ENCODE data around the gene ATP8B3. TPM values are rescaled to one million over a fixed set of nuclear protein-coding genes. Genes with fewer than 3 reads are reported as not detected.

ATP8B3 gene
- total RNA-seq, 2 donors from 2014 or later = 4.6 to 6.0 TPM

DNA sequence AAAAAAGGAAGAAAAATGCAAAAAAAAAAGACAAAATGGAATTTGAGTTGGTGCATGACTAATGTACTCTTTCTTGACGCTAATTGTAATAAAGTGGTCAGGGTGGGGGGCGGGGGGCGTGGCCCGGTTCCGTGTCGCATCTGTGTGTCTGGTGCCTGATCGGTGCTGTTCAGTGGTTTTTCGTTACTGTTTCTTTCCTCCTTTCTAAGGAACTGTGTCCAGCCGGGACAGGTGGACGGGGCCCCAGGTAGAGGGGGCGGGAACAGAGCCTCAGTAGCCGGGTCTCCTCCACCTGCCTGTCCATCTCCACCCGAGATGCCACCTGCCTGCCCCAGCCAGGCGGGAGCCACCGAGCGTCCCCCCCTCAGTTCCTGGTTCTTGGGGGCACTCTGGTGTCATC, 32.5 kb downstream of the ATP8B3 start:
- Mint-ChIP-seq H3K4me1 (peaks cover 5% of the 10 kb centered on the region), H3K27me3 (peaks cover 58% of the 10 kb centered on the region), H3K36me3 (ENCODE audit: low read depth) (peaks cover 6% of the 10 kb centered on the region), H3K27ac (no peak overlapping the region), H3K4me3 (no peak overlapping the region)
- DNase-seq (no peak), ATAC-seq (no peak)
- peaks cover 6% of the 10 kb centered on the region for H3K9me3 ChIP-seq (ENCODE audit: control insufficient read depth, low read length, poor library complexity, severe bottlenecking)

DNA sequence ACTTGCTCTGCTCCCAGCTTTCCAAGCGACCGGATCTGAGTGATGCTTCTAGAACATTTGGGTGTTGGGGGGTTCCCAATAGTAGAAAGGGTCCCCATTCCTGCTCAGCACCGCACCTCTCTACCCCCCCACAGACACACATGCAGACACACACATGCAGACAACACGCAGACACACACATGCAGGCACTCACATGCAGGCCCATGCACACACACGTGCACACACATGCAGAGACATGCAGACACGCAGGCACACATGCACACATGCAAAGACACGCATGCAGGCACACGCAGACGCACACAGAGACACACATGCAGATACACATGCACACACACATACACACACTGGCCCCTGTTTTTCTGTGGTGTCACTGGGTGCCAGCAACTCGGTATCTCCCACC, 34.9 kb downstream of the ATP8B3 start:
- ATAC-seq = no peak
- no peak overlapping the region for H3K27ac Mint-ChIP-seq
- no peak for DNase-seq
- H3K36me3 Mint-ChIP-seq (ENCODE audit: low read depth) = peaks cover 8% of the 10 kb centered on the region
- H3K9me3 ChIP-seq (ENCODE audit: control insufficient read depth, low read length, poor library complexity, severe bottlenecking) = peaks cover 6% of the 10 kb centered on the region
- H3K4me1 Mint-ChIP-seq = peaks cover 5% of the 10 kb centered on the region
- peaks cover 60% of the 10 kb centered on the region for H3K27me3 Mint-ChIP-seq
- H3K4me3 Mint-ChIP-seq = no peak overlapping the region

DNA sequence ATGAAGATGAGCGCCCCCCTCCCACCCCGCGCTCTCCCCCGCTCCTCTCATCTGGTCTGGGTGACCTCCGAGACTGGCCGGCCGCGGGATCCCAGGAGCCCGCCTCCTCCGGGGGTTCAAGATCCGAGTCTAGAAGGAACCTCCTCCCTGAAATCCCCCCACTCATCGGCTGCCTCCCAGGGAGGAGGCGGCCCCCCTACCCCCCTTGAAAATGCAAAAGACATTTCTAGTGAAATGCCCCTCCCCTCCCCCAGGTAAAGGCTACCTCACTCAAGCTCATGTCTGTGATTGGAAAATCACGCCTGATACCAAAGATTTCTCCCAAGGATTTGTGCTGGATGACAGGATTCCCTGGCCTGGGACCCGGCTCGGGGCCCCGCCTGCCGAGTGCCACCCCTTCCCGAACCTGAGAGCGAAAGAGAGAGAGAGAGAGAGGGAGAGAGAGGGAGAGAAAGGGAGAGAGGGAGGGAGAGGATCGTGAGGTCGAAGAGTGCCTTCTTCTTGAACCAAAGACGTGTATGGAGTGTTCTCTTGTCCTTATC, 35.4 kb downstream of the ATP8B3 start:
- H3K9me3 ChIP-seq (ENCODE audit: control insufficient read depth, low read length, poor library complexity, severe bottlenecking) = peaks cover 1% of the 10 kb centered on the region
- DNase-seq (no peak), ATAC-seq (no peak)
- H3K27ac Mint-ChIP-seq = no peak overlapping the region
- H3K4me1 Mint-ChIP-seq = peaks cover 5% of the 10 kb centered on the region
- peaks cover 8% of the 10 kb centered on the region for H3K36me3 Mint-ChIP-seq (ENCODE audit: low read depth)
- no peak overlapping the region for H3K4me3 Mint-ChIP-seq
- peaks cover 60% of the 10 kb centered on the region for H3K27me3 Mint-ChIP-seq

DNA sequence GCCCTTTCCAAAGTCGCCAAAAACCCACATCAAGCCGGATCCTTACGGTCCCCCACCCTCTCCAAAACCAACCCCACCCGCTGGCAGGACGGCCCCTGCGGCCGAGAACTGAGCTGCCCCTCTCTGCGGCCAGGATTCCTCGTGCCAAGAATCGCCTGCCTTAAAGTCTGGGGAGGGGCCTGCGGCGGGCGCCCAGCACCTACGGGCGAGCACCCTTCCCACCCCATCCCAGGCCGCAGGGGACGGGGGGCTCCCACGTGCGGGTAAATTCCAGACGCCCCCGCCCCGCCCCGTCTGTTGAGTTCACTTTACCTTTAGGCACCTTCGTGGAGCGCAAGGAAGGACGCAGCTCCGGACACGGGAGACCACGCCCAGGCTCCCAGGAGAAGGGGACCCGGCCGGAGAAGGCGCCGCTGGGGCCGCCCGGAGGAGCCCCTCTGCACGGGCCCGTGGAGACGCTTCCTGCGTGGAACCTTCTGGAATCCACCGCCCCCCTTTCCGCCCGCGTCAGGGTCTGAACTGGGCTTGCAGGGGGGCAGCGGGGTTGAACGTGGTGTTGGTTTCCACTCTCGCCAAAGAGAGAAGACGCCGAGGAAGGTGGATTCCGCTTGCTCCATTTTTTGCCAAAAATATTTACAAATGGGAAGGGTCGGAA, 36.0 kb downstream of the ATP8B3 start:
- Mint-ChIP-seq H3K4me1 (peaks cover 5% of the 10 kb centered on the region), H3K36me3 (ENCODE audit: low read depth) (peaks cover 8% of the 10 kb centered on the region), H3K27ac (no peak overlapping the region), H3K27me3 (peaks cover 58% of the 10 kb centered on the region), H3K4me3 (no peak overlapping the region)
- no peak for ATAC-seq
- DNase-seq = no peak
- peaks cover 2% of the 10 kb centered on the region for H3K9me3 ChIP-seq (ENCODE audit: control insufficient read depth, low read length, poor library complexity, severe bottlenecking)

DNA sequence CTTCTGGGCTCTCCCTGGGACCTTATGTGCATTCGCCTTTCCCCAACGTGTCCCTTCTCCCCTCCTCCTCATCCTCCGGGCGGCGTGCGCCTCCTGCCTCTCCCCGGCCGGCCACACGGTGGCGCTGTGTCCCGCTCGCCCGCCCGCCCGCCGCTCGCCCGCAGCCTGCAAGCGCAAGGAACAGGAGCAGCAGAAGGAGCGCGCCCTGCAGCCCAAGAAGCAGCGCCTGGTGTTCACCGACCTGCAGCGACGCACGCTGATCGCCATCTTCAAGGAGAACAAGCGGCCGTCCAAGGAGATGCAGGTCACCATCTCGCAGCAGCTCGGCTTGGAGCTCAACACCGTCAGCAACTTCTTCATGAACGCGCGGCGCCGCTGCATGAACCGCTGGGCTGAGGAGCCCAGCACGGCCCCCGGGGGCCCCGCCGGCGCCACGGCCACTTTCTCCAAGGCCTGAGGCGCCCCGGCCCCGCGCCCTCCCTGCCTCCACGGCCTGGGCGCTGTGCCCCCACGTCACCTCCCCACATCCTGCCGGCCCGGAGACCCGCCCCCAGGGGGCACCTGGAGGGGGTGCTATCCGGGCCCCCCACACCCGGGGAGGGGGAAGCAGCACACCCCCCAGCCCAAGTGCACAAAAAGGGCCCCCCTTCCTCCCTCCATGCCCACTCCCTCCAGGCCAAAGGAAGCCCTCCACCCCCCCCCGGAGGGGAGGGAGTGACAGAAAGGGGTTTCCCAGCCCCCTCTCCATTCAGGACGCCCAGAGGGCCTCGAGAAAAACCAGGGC, 36.9 kb downstream of the ATP8B3 start:
- peaks cover 8% of the 10 kb centered on the region for H3K36me3 Mint-ChIP-seq (ENCODE audit: low read depth)
- H3K9me3 ChIP-seq (ENCODE audit: control insufficient read depth, low read length, poor library complexity, severe bottlenecking) = peaks cover 7% of the 10 kb centered on the region
- no peak for ATAC-seq
- DNase-seq = no peak
- H3K4me1 Mint-ChIP-seq = peaks cover 5% of the 10 kb centered on the region
- peaks cover 52% of the 10 kb centered on the region for H3K27me3 Mint-ChIP-seq
- H3K27ac Mint-ChIP-seq = no peak overlapping the region
- no peak overlapping the region for H3K4me3 Mint-ChIP-seq

DNA sequence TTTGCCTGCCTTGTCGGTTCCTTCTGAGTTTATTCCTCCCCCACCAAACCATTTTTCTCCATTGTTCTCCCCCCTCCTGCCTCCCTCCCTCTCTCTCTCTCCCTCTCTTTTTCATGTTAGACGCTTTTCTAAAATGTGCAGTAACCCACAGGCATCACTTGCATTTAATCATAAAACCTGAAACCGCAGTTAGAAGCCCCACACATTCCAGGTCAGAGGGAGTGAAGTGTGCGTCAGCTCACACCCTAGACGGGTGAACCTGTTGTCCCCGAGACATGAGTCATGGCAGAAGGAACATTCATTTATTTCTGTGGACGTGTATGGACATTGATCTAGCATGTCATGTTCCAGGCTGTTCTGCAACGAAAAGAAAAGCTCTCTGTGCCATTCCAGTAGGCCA, 38.9 kb downstream of the ATP8B3 start:
- H3K27me3 Mint-ChIP-seq = peaks cover 55% of the 10 kb centered on the region

DNA sequence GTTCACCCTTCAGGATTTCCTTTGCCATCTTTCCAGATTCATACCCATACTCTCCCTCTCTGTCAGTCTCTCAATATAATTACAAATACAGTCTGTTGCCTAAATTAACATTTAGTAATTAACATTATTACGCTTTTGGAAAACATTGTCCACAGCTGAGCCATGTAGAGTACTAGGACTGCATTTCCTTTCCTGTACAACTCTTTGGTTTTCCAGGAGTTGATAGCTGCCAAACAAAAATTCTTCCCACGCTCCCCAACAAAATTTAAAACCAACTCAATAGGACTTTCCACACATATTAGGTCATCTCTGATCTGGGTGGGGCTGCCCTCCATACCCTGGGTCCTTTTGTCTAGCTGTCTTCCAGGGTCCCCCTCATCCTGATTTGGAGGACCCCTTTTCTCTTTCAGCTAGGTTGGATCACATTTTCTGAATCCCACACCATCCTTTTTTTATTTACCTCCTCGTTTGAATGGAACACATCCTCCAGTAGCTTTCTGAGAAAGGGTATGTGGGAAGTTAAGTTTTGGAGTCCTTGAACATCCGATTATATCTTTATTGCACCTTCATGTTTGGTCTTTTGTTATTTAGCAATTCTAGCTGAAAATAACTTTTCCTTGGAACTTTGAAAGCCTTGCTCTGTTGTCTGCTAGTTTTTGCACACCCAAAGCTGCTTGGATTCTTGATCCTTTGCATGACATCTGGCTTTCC, 41.1 kb downstream of the ATP8B3 start:
- peaks cover 7% of the 10 kb centered on the region for H3K9me3 ChIP-seq (ENCODE audit: control insufficient read depth, low read length, poor library complexity, severe bottlenecking)
- peaks cover 47% of the 10 kb centered on the region for H3K27me3 Mint-ChIP-seq
- H3K27ac Mint-ChIP-seq = no peak overlapping the region
- no peak for ATAC-seq
- DNase-seq = no peak
- H3K36me3 Mint-ChIP-seq (ENCODE audit: low read depth) = peaks cover 2% of the 10 kb centered on the region
- no peaks in the 10 kb centered on the region for H3K4me1 Mint-ChIP-seq
- no peak overlapping the region for H3K4me3 Mint-ChIP-seq

More for the DNA sequence above, 38.9 kb downstream of the ATP8B3 start:
- Mint-ChIP-seq H3K36me3 (ENCODE audit: low read depth) (peaks cover 5% of the 10 kb centered on the region), H3K4me1 (no peaks in the 10 kb centered on the region), H3K27ac (no peak overlapping the region), H3K4me3 (no peak overlapping the region)
- H3K9me3 ChIP-seq (ENCODE audit: control insufficient read depth, low read length, poor library complexity, severe bottlenecking) = peaks cover 7% of the 10 kb centered on the region
- ATAC-seq (no peak), DNase-seq (no peak)

DNA sequence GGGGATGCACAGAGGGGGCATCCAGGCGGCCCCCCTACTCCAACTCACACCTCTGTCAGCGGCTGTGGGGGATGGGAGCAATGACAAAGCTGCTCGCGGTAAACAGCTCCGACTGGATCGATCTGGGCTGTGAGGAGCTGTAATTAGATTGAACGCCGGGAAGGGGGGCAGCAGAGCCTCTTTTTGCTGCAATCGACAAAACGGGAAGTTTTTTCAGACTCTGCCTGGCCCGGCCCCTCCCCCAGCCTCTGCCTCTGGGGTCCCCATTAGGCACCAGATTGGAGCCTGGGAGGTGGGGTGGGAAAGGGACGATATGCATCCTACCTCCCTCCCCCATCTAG, 42.5 kb downstream of the ATP8B3 start:
- no peak for ATAC-seq
- no peak overlapping the region for H3K4me3 Mint-ChIP-seq
- H3K27ac Mint-ChIP-seq = no peak overlapping the region
- peaks cover 55% of the 10 kb centered on the region for H3K27me3 Mint-ChIP-seq
- no peak for DNase-seq
- no peaks in the 10 kb centered on the region for H3K4me1 Mint-ChIP-seq
- peaks cover 7% of the 10 kb centered on the region for H3K9me3 ChIP-seq (ENCODE audit: control insufficient read depth, low read length, poor library complexity, severe bottlenecking)
- peaks cover 2% of the 10 kb centered on the region for H3K36me3 Mint-ChIP-seq (ENCODE audit: low read depth)

DNA sequence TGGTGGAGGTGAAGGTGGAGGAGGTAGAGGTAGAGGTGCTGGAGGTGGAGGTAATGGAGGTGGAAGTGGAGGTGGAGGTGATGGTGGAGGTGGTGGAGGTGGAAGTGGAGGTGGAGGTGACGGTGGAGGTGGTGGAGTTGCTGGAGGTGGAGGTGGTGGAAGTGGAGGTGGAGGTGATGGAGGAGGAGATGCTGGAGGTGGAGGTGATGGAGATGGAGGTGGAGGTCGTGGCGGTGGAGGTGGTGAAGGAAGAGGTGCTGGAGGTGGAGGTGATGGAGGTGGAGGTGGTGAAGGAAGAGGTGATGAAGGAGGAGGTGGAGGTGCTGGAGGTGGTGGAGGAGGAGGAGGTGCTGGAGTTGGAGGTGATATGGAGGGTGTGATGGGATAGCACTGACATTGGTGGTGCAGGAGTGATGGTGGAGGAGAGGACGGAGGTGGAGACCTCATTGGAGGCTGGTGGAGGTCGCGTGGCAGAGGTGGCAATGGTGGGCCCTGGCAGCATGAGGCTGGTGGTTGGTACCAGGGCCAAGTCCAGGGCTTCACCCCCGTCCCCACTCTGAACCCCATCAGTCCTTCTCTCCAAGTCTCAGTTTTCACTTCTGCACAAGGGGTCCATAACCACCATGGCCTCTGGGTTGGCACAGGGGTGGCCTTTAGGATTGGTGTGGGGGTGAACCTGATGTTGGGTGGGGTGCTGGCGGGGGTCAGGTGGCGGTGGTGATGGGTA, 43.0 kb downstream of the ATP8B3 start:
- Mint-ChIP-seq H3K4me1 (no peaks in the 10 kb centered on the region), H3K36me3 (ENCODE audit: low read depth) (peaks cover under 1% of the 10 kb centered on the region), H3K27me3 (peaks cover 56% of the 10 kb centered on the region), H3K27ac (no peak overlapping the region), H3K4me3 (no peak overlapping the region)
- H3K9me3 ChIP-seq (ENCODE audit: control insufficient read depth, low read length, poor library complexity, severe bottlenecking) = peaks cover 7% of the 10 kb centered on the region
- ATAC-seq (no peak), DNase-seq (no peak)

DNA sequence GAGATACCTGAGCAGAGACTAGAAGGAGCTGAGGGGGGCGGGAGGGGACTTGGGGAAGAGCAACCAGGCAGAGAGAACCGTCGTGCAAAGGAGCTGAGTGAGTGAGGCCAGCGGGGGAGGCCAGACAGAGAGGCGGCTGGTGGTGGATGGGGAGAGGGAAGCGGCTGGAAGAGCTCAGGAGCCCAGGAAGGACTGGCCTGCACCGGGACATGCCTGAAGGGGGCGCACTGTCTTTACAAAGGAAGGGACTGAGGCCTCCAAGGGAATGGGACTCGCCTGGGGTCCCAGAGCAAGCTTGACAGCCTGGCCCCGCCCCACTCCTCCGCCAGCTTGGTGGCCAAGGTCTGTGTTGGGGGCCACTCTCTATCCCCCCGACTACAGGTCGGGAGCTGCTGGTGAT, 43.8 kb downstream of the ATP8B3 start:
- no peak for ATAC-seq
- Mint-ChIP-seq H3K4me3 (no peak overlapping the region), H3K4me1 (peaks cover 2% of the 10 kb centered on the region), H3K27ac (no peak overlapping the region), H3K36me3 (ENCODE audit: low read depth) (no peaks in the 10 kb centered on the region), H3K27me3 (peaks cover 54% of the 10 kb centered on the region)
- DNase-seq = no peak
- H3K9me3 ChIP-seq (ENCODE audit: control insufficient read depth, low read length, poor library complexity, severe bottlenecking) = peaks cover 7% of the 10 kb centered on the region

DNA sequence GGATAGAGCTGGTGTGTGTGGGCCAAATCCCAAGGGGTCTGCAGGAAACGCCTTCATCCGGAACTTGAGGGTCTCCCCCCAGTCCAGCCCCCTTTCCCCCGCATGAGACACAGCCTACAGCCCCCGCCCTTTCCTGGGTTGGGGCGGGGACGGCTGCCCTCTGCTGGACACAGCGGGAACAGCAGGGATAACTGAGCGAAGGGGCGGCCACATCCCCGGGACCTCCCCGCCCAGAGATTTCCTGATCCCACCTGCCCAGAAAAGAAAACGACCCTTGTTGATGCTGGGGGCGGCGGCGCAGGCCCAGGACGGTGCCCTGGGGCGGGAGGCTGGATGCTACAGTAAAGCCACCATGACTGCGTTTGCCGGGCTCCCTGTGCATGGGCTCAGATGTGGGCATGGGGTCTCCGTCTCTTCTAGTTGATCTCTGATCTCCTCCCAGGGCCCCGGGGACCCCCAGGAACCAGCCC, 44.6 kb downstream of the ATP8B3 start:
- H3K27ac Mint-ChIP-seq = no peak overlapping the region
- peaks cover 2% of the 10 kb centered on the region for H3K36me3 Mint-ChIP-seq (ENCODE audit: low read depth)
- peaks cover 7% of the 10 kb centered on the region for H3K9me3 ChIP-seq (ENCODE audit: control insufficient read depth, low read length, poor library complexity, severe bottlenecking)
- peak; percentile 74 for ATAC-seq
- H3K4me3 Mint-ChIP-seq = peak overlapping the region; percentile 9
- peak; percentile 45 to 58 (median 51) for DNase-seq
- peaks cover 53% of the 10 kb centered on the region for H3K27me3 Mint-ChIP-seq
- H3K4me1 Mint-ChIP-seq = peaks cover 4% of the 10 kb centered on the region

DNA sequence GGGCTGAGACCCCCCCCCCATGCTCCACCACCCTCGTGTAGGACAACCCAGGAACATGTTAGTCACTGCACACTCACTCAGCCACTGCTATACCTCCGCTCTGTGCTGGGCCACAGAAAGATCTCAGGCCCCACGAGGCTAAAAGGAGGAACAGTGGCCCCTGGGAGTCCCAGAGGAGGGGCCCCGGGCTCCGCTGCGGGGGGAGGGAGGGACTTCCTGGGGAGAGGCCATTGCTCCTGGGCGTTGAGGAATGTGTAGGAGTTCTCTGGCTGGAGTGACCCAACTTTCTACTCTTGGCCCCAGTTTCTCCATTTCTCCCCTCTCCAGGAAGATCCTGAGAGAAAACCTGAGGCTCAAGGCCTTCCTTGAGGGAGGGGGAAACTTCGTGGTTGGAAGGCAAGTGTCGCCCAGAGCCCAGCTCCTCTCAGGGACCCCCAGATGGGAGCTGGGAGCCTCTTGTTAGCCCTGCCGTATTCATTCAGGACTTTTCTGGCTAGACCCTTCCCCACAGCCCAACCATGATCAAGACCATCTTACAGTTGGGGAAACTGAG, 45.2 kb downstream of the ATP8B3 start:
- no peak overlapping the region for H3K27ac Mint-ChIP-seq
- H3K27me3 Mint-ChIP-seq = peaks cover 53% of the 10 kb centered on the region
- H3K9me3 ChIP-seq (ENCODE audit: control insufficient read depth, low read length, poor library complexity, severe bottlenecking) = peaks cover 7% of the 10 kb centered on the region
- H3K36me3 Mint-ChIP-seq (ENCODE audit: low read depth) = peaks cover 2% of the 10 kb centered on the region
- ATAC-seq = no peak
- H3K4me3 Mint-ChIP-seq = no peak overlapping the region
- no peak for DNase-seq
- peaks cover 4% of the 10 kb centered on the region for H3K4me1 Mint-ChIP-seq
